ENCODE results near the gene IL6ST.
"Not testable (repeated sequence)": the region's sequence is repeated elsewhere in the genome, so short reads cannot be mapped to it uniquely, and the experiment has no call there.

IL6ST gene

DNA sequence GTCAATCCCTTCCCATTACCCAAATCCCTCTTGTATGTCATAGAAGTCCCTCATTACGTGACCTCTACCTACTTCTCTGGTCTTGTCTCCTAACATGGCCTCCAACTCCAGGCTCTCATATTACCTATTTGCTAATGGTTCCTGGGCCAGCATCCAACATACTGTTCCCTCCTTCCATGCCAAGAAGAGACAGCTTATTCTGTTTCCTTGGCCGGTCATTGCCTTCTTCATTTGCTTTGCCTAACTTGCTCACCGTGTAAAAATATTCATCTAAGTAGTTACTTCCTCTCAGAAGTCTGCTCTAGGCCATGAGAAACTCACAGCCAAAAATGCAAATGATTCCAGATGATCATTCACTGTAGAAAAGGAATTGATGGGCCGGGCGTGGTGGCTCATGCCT is 8.9 kb upstream of the IL6ST start:
- no peak for DNase-seq

DNA sequence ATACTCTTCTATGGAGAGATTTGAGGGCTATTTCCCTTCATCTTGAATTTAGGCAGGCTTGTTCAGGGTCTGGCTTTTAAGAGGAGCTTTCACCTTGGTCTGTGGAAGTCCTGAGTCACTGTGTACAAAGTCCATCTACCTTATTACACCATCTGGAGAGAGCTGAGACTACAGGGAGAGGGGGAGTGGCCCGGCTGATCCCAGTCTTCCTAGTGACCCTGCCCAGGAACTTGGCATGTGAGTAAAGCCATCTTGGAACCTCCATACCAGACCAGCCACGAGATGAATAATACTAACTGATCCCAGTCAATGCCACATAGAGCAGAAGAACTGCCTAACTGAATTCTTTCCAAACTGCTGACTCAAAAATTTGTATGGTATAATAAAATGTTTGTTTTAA is 8.4 kb upstream of the IL6ST start:
- DNase-seq: no peak

DNA sequence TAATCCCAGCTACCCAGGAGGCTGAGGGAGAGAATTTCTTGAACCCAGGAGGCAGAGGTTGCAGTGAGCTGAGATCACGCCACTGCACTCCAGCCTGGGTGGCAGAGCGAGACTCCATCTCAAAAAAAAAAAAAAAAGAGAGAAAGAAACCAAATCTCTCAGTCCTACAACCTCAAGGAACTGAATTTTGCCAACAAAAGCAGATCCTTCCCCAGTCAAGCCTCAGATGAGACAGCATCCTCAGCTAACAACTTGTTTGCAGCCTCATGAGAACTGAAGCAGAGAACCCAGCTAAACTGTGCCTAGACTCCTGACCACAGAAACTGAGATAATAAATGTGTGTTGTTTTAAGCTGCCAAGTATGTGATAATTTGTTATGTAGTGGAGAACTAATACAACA is 7.5 kb upstream of the IL6ST start:
- no peak for DNase-seq

DNA sequence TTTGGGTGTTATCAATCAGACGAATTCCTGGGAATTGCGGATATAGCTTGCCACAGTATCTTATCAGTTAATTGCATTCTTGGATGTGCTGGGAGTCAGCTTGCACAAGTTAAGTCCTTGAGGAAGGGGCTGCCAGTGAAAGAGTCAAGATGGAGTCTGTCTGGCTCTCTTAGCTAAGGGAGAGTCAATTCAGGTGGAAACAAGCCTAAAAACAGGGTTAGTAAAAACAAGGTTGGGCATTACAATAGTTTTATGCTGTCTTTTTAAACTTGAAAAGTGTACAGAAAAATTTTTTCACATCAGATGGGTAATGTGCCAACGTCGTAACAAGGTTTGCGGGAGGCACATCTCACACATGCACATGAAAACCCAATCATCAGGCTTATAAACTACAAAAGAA is 5.5 kb upstream of the IL6ST start:
- DNase-seq: not testable (repeated sequence)

DNA sequence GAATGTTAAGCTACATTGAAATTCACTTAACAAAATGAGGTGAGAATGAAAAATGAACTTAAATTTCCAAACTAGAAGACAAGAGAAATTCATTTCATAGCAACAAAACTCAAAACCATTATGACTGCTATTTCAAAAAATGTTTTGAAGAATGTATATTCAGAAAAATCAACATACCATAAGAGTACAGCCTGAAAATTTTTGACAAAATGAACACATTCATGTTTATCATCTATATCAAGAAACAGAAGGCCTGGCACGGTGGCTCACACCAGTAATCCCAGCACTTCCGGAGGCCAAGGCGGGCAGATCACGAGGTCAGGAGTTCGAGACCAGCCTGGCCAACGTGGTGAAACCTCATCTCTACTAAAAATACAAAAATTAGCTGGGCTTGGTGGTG is 4.2 kb upstream of the IL6ST start:
- no peak for DNase-seq

DNA sequence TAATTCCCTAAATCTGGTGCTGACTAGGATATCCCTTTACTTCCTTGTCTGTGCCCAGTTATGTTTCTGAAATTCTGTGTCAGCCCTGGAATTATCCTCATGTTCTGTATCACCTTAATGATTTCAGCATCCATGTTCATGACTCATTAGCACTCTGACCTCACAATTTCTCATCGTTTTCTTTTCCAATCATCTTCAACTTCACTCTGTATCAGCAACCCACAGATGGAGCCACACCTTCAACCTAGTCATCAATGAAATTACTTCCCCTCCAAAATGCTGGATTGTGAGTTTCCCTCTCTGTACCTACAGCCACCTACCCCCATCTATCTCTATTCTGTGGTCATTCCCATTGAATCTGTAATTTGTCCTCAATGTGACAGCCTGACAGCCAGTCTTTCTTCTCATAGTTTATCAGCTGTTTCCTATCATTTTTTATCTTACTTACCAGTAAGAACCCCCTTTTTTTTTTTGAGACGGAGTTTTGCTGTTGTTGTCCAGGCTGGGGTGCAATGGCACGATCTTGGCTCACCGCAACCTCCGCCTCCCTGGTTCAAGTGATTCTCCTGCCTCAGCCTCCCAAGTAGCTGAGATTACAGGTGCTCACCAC is 3.1 kb upstream of the IL6ST start:
- peak; percentile 22 for DNase-seq

DNA sequence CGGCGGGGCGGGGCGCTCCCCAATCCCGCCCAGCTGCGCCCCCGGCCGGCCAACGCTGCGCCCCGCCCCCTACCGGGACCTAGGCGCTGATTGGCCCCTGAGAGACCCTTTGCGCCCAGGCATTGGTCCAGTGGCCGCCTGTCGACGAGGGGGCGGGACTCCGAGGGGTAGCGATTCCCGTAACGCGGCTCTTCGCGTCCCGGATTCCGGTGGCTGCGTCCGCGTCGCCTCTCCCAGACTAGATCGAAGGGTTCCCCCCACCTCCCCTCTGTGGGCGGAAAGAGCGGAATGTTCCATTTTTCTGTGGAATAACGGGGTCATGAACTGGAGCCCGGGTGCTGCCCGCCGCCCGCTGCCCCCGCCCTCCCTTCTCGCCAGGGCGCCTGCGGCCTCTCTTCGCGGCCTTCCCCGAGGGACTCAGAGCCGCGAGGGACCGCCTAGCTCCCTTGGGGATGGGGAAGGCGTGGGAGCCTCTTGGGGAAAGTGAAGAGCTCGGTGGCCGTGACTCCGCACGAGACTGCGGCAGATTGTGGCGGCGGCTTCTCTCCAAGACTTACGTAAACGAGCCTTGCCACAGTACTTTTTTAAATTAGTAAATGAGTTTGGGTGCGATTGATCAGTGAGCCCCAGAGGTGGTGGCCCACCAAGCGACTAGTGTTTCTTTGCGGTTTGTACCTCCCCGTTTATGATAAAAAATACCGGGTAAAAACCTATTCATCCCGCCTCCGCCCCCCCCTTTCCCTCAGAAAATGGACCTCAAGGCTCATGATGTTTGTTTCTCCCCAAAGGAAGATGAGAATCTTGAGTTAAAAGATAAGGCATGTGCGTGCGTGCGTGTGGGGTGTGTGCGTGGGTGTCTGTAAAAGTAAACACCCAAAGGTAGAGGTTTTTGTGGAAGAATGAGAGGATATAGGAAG is 493 bp upstream of the IL6ST start:
- peak; percentile 97 for DNase-seq

DNA sequence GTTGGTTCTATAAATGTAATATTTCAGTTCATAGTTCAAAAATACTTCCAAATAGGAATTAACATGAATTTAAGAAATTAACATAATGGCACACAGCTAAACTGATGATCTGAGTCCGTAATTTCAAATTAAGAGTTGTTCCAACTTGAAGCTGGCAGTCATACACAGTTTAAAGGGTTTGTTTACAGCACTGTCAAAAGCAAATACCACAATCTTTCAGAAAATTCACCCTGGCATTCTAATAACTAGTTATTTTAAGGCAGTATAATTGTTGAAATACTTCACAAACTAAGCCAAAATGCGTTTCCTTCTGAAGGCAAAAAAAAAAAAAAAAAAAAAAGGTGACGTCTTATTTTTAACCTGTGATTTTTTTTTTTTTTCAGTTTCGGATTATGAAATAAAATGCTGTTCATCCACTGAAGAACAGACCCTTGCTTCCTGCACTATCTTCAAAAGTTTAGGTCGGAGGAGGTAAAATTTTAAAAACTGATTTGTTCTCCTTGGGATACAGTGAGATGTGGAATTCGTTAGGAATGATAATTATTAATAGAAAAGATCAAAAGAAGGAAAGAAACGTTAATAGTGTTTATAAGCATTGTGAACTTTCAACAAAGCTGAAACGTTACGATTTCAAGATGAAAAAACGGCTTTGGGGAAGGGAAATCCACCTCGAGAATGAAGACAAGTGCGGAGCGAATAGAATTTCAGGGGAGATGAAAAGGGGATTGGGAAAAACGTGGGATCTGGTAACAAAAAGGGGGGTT is 850 bp downstream of the IL6ST start:
- DNase-seq: no peak

DNA sequence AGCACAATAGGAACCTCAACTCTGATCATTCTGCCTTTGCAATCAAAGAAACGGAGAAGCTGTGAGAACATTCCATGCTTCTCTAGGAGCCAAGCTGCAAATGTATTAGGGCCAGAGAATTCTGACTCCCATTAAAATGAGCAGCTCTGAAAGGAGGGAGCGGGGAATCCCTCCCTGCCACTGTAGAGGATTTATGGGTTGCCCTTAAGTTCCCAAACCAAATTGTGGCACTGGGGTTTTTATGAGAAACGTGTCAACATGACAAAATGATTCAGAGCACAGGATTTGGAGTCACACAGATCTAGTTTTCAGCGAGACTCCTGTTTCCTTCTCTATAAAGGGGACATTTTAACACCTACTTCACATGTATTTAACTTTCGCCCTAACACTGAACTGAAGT is 1.8 kb downstream of the IL6ST start:
- DNase-seq: no peak

DNA sequence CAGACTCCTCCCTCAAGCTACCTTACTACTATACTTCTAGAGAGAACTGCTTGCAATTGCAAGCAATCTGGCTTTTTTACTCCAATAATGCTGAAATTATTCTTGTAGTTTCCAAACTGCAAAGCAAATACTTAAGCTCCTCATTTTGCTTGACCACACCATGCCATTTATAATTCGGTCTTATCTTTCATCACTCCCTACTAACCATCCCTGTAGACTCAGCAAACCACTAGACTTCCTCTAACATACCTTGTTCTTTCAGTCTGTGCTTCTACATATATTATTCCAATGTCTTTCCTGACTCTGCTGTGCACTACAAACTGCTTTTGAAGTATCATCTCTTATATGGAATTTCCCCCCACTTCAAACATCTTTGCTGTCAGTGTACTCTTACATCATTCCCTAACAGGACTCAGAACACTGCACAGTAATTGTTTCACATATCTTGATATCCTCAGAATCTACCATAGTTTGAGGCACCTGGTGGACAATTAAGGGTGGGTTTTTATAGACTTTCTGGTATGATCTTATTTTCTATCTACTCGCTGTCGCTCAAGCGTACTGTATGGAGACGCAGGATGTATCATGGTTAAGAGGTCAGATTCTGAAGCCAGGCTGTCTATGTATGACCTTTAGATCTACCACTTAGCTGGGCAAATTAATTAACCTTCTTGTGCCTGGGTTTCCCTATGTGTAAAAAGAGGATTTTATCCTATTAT is 2.8 kb downstream of the IL6ST start:
- no peak for DNase-seq

DNA sequence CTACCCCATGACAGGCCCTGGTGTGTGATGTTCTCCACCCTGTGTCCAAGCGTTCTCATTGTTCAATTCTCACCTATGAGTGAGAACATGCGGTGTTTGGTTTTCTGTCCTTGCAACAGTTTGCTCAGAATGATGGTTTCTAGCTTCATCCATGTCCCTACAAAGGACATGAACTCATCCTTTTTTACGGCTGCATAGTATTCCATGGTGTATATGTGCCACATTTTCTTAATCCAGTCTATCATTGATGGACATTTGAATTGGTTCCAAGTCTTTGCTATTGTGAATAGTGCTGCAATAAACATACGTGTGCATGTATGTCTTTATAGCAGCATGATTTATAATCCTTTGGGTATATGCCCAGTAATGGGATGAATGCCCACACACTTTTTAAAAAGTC is 3.9 kb downstream of the IL6ST start:
- DNase-seq: not testable (repeated sequence)

DNA sequence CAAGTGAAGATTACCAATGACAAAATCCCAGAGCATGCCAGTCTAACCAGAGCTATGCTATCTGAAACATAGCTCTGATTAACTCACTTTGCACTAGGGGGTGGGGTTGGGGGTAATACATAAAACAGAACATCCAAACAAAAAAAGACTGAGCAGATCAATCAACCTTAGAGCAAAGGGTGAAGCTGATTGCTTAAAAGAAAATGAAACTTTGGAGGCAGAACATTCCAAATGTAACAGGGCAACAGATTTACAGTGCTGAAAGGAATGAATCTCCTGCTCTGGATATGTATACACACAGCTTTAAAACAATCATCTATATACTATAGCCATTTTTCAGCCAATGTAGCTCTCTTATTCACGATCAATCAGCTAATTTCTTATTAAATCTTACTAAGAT is 4.9 kb downstream of the IL6ST start:
- DNase-seq: no peak

DNA sequence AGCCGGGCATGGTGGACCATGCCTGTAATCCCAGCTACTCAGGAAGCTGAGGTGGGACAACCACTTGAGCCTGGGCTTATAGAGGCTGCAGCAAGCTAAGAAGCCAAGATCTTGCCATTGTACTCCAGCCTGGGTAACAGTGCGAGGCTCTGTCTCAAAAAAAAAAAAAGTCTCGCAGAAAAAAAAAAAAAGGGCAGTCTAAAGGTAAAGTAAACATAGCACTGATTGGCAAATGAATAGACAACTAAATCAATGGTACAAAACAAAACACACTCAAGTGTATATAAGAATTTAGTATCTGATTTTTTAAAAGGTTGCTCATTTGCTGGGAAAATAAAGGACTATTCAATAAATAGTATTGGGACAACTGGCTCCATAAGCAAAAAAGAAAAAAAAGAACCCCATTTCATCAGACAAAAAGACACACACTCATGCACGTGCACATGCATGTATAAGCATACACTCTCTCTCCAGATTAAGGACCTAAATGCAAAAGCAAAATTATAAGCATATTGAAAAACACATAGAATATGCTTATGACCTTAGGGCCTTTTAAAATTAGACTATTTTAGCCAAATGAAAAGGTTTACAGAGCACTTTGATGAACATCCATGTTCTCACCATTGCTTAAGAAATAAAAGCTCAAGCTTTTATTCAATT is 5.7 kb downstream of the IL6ST start:
- DNase-seq: no peak

DNA sequence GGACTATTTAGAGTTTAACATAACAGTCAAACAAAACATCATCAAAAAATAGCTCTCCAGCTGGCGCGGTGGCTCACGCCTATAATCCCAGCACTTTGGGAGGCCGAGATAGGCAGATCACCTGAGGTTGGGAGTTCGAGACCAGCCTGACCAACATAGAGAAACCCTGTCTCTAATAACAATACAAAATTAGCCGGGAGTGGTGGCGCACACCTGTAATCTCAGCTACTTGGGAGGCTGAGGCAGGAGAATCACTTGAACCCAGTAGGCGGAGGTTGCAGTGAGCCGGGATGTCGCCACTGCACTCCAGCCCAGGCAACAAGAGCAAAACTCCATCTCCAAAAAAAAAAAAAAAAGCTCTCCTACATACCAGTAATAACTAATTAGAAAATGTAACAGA is 6.3 kb downstream of the IL6ST start:
- not testable (repeated sequence) for DNase-seq

DNA sequence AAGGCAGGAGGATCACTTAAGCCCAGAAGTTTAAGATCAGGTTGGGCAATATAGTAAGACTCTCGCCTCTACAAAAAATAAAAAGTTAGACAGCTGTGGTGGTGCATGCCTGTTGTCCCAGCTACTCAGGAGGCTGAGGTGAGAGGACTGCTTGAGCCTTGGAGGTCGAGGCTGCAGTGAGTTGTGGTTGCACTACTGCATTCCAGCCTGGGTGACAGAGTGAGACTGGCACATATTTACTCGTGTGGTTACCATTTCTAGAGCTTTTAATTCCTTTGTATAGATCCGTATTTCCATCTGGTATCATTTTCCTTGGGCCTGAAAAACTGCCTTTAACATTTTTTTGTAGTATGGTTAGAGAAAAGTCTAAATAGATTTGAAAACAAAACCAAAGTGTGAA is 7.8 kb downstream of the IL6ST start:
- DNase-seq: no peak

DNA sequence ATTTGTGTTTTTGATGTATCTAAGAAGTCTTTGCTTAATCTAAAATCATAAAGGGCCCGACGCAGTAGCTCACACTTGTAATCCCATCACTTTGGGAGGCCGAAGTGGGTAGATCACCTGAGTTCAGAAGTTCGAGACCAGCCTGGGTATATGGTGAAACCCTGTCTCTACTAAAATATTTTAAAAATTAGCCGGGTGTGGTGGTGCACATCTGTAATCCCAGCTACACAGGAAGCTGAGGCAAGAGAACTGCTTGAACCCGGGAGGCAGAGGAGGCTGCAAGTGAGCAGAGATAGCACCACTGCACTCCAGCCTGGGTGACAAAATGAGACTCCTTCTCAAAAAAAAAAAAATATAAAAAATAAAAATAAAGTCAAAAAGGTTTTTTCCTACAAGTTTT is 9.6 kb downstream of the IL6ST start:
- no peak for DNase-seq

DNA sequence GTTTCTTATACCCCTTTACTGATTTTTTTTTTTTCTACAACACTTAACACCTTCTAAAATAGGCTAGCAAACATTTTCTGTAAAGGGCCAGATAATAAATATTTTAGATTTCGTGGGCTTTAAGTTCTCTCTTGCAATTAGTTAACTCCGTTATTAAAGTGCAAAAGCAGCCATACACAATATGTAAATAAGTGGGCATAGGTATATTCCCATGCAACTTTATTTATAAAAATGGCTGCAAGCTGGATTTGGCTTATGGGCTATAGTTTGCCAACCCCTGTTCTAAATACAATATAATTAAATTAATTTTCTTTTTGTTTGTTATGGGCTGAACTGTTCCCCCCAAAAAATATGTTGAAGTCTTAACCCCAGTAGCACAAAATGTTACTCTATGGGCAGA is 10.8 kb downstream of the IL6ST start:
- no peak for DNase-seq

DNA sequence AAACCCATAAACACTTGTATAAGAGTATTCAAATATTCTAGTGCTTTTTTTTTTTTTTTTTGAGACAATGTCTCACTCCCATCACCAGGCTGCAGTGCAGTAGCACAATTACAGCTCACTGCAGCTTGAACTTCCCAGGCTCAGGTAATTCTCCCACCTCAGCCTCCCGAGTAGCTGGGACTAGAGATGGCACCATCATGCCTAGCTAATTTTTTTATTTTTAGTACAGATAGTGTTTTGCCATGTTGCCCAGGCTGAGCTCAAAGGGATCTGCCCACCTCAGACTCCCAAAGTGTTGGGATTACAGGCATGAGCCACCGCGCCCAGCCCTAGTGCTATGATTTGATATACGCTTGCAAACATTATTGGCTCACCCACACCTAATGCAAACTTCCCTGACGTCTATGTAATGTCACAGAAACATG is 11.8 kb downstream of the IL6ST start:
- no peak for DNase-seq

DNA sequence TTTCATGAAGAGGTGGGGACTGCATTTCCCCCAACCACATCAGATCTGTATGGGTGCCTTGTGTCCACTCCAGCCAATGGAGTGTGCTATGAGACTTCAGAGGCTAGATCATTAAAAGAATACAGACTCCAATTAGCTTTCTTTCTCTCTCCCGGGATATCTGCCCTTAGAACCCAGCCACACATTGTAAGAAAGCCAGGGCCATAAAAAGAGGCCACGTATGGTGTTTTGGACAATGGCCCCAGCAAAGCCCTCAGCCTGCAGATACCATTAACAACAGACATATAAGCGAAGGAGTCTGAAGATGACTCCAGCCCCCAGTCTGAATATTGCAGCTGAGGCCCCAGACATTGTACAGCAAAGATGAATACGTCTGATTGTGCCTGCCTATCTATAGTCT is 21.5 kb downstream of the IL6ST start:
- DNase-seq: no peak

DNA sequence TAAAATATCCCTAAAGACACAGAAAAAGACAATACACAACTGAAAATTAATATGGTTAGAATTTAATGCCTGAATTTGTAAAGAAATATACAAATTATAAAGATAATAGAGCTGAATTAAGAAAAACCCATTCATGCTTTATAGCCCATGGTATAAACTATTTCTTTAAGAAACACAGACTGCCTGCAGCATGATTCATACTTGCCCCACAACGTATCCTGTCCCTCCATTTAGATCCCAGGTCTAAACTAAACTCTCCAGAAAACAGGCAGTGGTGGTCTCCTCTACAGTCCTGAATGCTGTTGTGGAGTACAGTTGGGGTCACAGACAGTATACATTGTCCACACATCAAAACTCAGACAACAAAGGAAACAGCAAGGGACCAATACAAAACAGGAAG is 24.8 kb downstream of the IL6ST start:
- no peak for DNase-seq

DNA sequence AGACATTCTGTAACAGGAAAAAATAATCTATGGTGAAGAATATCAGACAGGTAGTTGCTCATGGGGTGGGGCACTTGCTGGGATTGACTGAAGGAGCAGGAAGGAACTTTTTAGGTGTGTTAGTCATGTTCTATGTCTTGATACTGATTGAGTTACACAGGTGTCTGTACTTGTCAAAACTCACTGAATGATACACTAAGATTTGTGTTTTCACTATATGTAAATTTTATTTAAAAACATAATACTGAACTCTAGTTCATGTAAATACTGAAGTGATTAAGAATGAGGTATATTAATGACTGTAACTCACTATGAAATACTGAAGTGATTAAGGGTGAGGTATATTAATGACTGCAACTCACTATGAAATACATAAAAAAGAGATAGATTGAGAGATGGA is 28.5 kb downstream of the IL6ST start:
- DNase-seq: no peak

DNA sequence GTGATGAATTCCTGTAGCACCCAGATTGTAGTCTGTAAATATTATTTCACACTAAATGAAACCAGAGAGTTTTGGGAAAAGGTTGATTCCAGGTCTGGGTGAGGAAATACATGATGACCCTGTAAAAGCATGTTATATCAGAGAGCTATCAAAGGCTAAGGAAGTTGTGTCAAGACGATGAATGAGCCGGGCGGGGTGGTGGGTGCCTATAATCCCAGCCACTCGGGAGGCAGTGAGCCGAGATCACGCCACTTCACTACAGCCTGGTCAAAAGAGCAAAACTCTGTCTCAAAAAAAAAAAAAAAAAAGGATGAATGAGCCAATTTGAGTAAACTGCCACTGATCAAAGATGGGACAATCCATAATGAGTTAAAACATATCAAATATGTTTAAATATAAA is 29.2 kb downstream of the IL6ST start:
- no peak for DNase-seq

DNA sequence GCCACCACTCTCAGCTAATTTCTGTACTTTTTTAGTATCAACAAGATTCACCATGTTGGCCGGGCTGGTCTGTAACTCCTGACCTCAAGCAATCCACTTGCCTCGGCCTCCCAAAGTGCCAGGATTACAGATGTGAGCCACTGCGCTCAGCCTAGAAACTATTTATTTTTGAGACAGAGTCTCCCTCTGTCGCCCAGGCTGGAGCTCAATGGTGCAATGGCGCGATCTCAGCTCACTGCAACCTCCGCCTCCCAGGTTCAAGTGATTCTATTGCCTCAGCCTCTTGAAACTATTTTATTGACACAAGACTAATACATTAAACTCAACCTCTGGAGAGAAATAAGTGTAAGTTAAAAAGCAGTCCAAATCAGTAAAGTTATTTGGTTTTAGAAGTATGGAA is 34.0 kb downstream of the IL6ST start:
- DNase-seq: no peak

Measured in stimulated activated CD4-positive, alpha-beta T cell treated with anti-CD3 and anti-CD28 coated beads, Interleukin-1b, Interleukin-23, amount 100 ng/mL, for 48 hours (primary cell).